ENCODE data around the gene ERICH6B.

- TF ChIP-seq ZNF24 (IDR thresholded peaks at IDR 0.05) (no peak), ZEB1 (IDR thresholded peaks at IDR 0.05; ENCODE audit: insufficient replicate concordance, low read depth) (no peak), ZNF773 (CRISPR knock-in tag; IDR thresholded peaks at IDR 0.05; ENCODE audit: borderline replicate concordance) (no peak), ZC3H4 (CRISPR knock-in tag; IDR thresholded peaks at IDR 0.05; ENCODE audit: borderline replicate concordance) (no peak), ZBTB46 (CRISPR knock-in tag; IDR thresholded peaks at IDR 0.05; ENCODE audit: borderline replicate concordance) (no peak), CTCF (CRISPR knock-in tag; IDR thresholded peaks at IDR 0.05) (no peak)
Observed at GRCh38 chr13:45565331-45565730, 50.2 kb downstream of the ERICH6B start.
